ENCODE measurements around the gene SMKR1. TPM values are rescaled to one million over a fixed set of nuclear protein-coding genes. Genes with fewer than 3 reads are reported as not detected.

Gene SMKR1
- total and polyA plus RNA-seq, 12 donors = 0.28 TPM; not detected in 11

GRCh38 chr7:129503725-129504124 lies 1.4 kb downstream of the SMKR1 start:
- H3K36me3 ChIP-seq = no peaks in the 10 kb centered on the region
- H3K27ac ChIP-seq = no peak overlapping the region
- H3K9me3 ChIP-seq = no peaks in the 10 kb centered on the region
- TF ChIP-seq, protein P1, sequence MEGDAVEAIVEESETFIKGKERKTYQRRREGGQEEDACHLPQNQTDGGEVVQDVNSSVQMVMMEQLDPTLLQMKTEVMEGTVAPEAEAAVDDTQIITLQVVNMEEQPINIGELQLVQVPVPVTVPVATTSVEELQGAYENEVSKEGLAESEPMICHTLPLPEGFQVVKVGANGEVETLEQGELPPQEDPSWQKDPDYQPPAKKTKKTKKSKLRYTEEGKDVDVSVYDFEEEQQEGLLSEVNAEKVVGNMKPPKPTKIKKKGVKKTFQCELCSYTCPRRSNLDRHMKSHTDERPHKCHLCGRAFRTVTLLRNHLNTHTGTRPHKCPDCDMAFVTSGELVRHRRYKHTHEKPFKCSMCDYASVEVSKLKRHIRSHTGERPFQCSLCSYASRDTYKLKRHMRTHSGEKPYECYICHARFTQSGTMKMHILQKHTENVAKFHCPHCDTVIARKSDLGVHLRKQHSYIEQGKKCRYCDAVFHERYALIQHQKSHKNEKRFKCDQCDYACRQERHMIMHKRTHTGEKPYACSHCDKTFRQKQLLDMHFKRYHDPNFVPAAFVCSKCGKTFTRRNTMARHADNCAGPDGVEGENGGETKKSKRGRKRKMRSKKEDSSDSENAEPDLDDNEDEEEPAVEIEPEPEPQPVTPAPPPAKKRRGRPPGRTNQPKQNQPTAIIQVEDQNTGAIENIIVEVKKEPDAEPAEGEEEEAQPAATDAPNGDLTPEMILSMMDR (IDR thresholded peaks at IDR 0.05) = no peak
- 94 to 97% methylated on average over 8 of the region's 8 CpGs for WGBS, 2 donors
- H3K4me1 ChIP-seq = peaks cover 5 to 12% (median 8%) of the 10 kb centered on the region in 9 donors
- no peak overlapping the region for H3K4me3 ChIP-seq
- peaks cover 0 to 30% (median 9%) of the 10 kb centered on the region in 7 donors for H3K27me3 ChIP-seq
- ATAC-seq (no peak), DNase-seq (no peak)
- intact Hi-C loops (cut with DNase I) = loop anchor here in 3 of 10 donors (10.0 kb wide), 2 partner anchors 131 to 141 kb away; no protein-coding TSS in a partner anchor

- no peaks in the 10 kb centered on the region for H3K4me1 ChIP-seq
- H3K27ac ChIP-seq = no peak overlapping the region
- intact Hi-C loops (cut with DNase I) = no loop called here
- DNase-seq (no peak), ATAC-seq (peak in 1 of 8 donors; percentile 24)
- peaks cover 0 to 14% (median under 1%) of the 10 kb centered on the region in 7 donors for H3K27me3 ChIP-seq
- 62 to 67% methylated on average over 8 of the region's 8 CpGs for WGBS, 2 donors
- H3K36me3 ChIP-seq = no peaks in the 10 kb centered on the region
- H3K9me3 ChIP-seq = no peaks in the 10 kb centered on the region
- TF ChIP-seq, protein P1 (IDR thresholded peaks at IDR 0.05) = no peak
- H3K4me3 ChIP-seq = no peak overlapping the region
Measured at GRCh38 chr7:129512192-129512591, 9.9 kb downstream of the SMKR1 start.

- intact Hi-C loops (cut with DNase I) = no loop called here
- ATAC-seq (no peak), DNase-seq (no peak)
- H3K4me3 ChIP-seq = no peak overlapping the region
- TF ChIP-seq, protein P1 (IDR thresholded peaks at IDR 0.05) = no peak
- H3K27ac ChIP-seq = no peak overlapping the region
- peaks cover 0 to 26% (median 3%) of the 10 kb centered on the region in 7 donors for H3K27me3 ChIP-seq
- H3K36me3 ChIP-seq = no peaks in the 10 kb centered on the region
- H3K4me1 ChIP-seq = no peaks in the 10 kb centered on the region
- no peaks in the 10 kb centered on the region for H3K9me3 ChIP-seq
- WGBS, 2 donors = 86 to 88% methylated on average over 10 of the region's 10 CpGs
Measured at GRCh38 chr7:129513546-129513945, 11.2 kb downstream of the SMKR1 start.

DNA sequence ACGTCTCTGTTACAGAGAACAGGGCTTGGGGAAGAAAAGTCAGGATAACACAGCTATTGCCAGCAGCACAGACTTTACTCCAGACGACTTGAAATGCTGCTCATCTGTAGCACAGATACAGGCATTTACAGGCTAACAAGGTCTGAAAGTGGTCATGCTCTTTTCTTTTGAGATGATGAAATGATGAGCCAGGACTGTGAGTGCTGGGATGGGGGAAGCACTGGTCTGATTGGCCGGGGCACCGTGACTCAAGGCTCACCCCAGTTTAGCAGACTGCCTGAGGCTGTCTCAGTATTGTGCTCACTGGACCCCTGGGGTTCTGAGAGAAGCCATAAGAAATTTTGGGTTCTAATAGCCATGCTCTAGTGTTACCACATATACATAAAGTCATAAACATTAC lies 12.4 kb downstream of the SMKR1 start:
- Histone ChIP-seq H3K4me1 (no peaks in the 10 kb centered on the region), H3K27me3 (peaks cover 0 to 26% (median 4%) of the 10 kb centered on the region in 7 donors), H3K36me3 (no peaks in the 10 kb centered on the region), H3K27ac (no peak overlapping the region), H3K4me3 (no peak overlapping the region), H3K9me3 (no peaks in the 10 kb centered on the region)
- TF ChIP-seq, protein P1 (IDR thresholded peaks at IDR 0.05) = no peak
- intact Hi-C loops (cut with DNase I) = no loop called here
- DNase-seq = no peak
- WGBS, 2 donors = 34 to 51% methylated on average over 4 of the region's 4 CpGs
- no peak for ATAC-seq

All from heart right ventricle (tissue), 16 donors.